Stimulated activated CD8-positive, alpha-beta memory T cell treated with anti-CD3 and anti-CD28 coated beads, Interleukin-4, amount 100 ng/mL, for 24 hours (primary cell): ENCODE data around the gene LTBP1.

Experiments used
- DNase-seq: peaks from one replicate; pipeline ENCODE4 v3.0.0-alpha.2; 2020; ENCODE audit warnings: low read depth

LTBP1 gene

GRCh38 chr2:33116799-33117198 is 170.0 kb downstream of the LTBP1 start:
- no peak for DNase-seq

GRCh38 chr2:33118651-33119050 is 171.9 kb downstream of the LTBP1 start:
- no peak for DNase-seq

- no peak for DNase-seq
Observed at GRCh38 chr2:33121416-33121815, 174.7 kb downstream of the LTBP1 start.

- DNase-seq, result no peak
Observed at GRCh38 chr2:33121925-33122324, 175.2 kb downstream of the LTBP1 start.

GRCh38 chr2:33122726-33123125 is 176.0 kb downstream of the LTBP1 start:
- DNase-seq, result no peak

GRCh38 chr2:33123216-33123615 is 176.5 kb downstream of the LTBP1 start:
- no peak for DNase-seq

- DNase-seq, result no peak
Observed at GRCh38 chr2:33126552-33126951, 179.8 kb downstream of the LTBP1 start.

- DNase-seq, result no peak
Observed at GRCh38 chr2:33126958-33127357, 180.2 kb downstream of the LTBP1 start.

GRCh38 chr2:33129263-33130053 is 182.7 kb downstream of the LTBP1 start:
- DNase-seq, result no peak

GRCh38 chr2:33130054-33130447 is 183.3 kb downstream of the LTBP1 start:
- no peak for DNase-seq

- no peak for DNase-seq
Observed at GRCh38 chr2:33130544-33130943, 183.8 kb downstream of the LTBP1 start.

GRCh38 chr2:33131111-33131510 is 184.4 kb downstream of the LTBP1 start:
- no peak for DNase-seq

- no peak for DNase-seq
Observed at GRCh38 chr2:33131749-33132148, 185.0 kb downstream of the LTBP1 start.

GRCh38 chr2:33133454-33133952 is 186.8 kb downstream of the LTBP1 start:
- no peak for DNase-seq

GRCh38 chr2:33134086-33134771 is 187.5 kb downstream of the LTBP1 start:
- no peak for DNase-seq

GRCh38 chr2:33134791-33135560 is 188.2 kb downstream of the LTBP1 start:
- no peak for DNase-seq

- no peak for DNase-seq
Observed at GRCh38 chr2:33135645-33136044, 188.9 kb downstream of the LTBP1 start.

- no peak for DNase-seq
Observed at GRCh38 chr2:33136056-33136455, 189.3 kb downstream of the LTBP1 start.

- DNase-seq, result no peak
Observed at GRCh38 chr2:33136566-33136965, 189.8 kb downstream of the LTBP1 start.

- no peak for DNase-seq
Observed at GRCh38 chr2:33137331-33137730, 190.6 kb downstream of the LTBP1 start.

GRCh38 chr2:33139949-33140348 is 193.2 kb downstream of the LTBP1 start:
- no peak for DNase-seq

- no peak for DNase-seq
Observed at GRCh38 chr2:33141476-33141875, 194.7 kb downstream of the LTBP1 start.

GRCh38 chr2:33142810-33143209 is 196.1 kb downstream of the LTBP1 start:
- no peak for DNase-seq
